Measurements from ENCODE around the gene ALOX15B. TPM values are rescaled to one million over a fixed set of nuclear protein-coding genes. Genes with fewer than 3 reads are reported as not detected.

The ALOX15B gene
- total RNA-seq, 2 experiments from 2014 or later: not detected

DNA sequence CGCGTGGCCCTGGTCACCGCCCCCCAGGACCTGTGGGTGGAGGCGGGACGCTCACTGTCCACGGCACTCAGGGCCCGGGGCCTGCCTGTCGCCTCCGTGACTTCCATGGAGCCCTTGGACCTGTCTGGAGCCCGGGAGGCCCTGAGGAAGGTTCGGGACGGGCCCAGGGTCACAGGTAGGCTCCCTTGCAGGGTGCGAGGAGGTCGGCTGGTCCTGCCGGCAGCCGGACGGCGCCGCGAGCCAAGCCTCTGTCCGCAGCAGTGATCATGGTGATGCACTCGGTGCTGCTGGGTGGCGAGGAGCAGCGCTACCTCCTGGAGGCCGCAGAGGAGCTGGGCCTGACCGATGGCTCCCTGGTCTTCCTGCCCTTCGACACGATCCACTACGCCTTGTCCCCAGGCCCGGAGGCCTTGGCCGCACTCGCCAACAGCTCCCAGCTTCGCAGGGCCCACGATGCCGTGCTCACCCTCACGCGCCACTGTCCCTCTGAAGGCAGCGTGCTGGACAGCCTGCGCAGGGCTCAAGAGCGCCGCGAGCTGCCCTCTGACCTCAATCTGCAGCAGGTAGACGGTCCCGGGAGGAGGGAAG is 35.2 kb upstream of the ALOX15B start:
- no peak overlapping the region for H3K27ac Mint-ChIP-seq
- peaks cover 19% of the 10 kb centered on the region for H3K27me3 Mint-ChIP-seq (ENCODE audit: low read depth)
- H3K36me3 Mint-ChIP-seq (ENCODE audit: low read depth): no peaks in the 10 kb centered on the region
- no peak for DNase-seq
- H3K9me3 Mint-ChIP-seq: no peaks in the 10 kb centered on the region
- CTCF ChIA-PET: interaction anchor here (1.7 kb wide), 1 partner anchor 14 kb away, joined by 7 read pairs; no protein-coding TSS in a partner anchor
- intact Hi-C loops (cut with micrococcal nuclease): no loop called here
- H3K4me1 Mint-ChIP-seq (ENCODE audit: low read depth): peaks cover 6% of the 10 kb centered on the region
- no peak overlapping the region for H3K4me3 Mint-ChIP-seq

DNA sequence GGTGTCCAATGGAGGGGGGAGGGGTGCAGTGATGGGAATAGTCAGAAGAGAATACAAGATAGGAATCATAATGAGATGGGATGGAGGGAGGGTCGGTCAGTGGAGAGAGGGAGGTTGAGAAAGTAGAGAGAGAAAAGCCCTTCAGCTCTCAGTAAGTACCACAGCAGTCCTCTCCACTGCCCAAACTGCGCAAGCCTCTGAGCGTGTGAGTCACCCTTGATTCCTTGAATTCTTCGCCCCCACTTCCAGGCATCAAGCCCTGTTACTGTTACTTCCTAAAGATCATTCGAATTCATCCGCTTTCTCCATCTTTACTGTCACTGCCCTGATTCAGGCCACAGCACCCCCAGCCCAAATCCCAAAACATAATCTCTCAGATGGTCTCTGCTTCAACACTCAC is 34.0 kb upstream of the ALOX15B start:
- CTCF ChIA-PET: interaction anchor here (1.7 kb wide), 1 partner anchor 12 kb away, joined by 7 read pairs; no protein-coding TSS in a partner anchor
- H3K27me3 Mint-ChIP-seq (ENCODE audit: low read depth): peaks cover 18% of the 10 kb centered on the region

DNA sequence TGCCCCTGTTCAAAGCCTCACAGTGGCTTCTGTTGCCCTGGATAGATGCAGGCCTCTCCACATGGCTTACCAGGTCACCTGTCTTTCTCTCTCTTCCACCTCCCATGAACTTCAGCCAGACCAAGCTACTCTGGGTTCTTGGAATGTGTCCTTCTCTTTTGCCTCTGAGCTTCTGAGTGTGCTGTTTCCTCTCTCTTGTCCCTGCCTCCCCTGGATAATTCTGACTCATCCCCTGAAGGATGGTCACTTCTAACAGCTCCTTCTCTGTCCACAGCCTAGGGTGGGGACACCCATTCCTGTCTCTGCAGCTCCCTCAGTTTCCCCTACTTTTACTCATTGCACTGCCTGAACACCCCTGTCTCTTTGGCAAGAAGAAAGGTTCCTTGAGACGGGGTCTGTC is 33.5 kb upstream of the ALOX15B start:
- H3K27ac Mint-ChIP-seq: no peak overlapping the region
- no peak overlapping the region for H3K4me3 Mint-ChIP-seq

More for the DNA sequence above, 34.0 kb upstream of the ALOX15B start:
- Mint-ChIP-seq H3K4me3 (no peak overlapping the region), H3K27ac (no peak overlapping the region), H3K4me1 (ENCODE audit: low read depth) (peaks cover 6% of the 10 kb centered on the region), H3K36me3 (ENCODE audit: low read depth) (no peaks in the 10 kb centered on the region), H3K9me3 (no peaks in the 10 kb centered on the region)
- intact Hi-C loops (cut with micrococcal nuclease): no loop called here
- no peak for DNase-seq

DNA sequence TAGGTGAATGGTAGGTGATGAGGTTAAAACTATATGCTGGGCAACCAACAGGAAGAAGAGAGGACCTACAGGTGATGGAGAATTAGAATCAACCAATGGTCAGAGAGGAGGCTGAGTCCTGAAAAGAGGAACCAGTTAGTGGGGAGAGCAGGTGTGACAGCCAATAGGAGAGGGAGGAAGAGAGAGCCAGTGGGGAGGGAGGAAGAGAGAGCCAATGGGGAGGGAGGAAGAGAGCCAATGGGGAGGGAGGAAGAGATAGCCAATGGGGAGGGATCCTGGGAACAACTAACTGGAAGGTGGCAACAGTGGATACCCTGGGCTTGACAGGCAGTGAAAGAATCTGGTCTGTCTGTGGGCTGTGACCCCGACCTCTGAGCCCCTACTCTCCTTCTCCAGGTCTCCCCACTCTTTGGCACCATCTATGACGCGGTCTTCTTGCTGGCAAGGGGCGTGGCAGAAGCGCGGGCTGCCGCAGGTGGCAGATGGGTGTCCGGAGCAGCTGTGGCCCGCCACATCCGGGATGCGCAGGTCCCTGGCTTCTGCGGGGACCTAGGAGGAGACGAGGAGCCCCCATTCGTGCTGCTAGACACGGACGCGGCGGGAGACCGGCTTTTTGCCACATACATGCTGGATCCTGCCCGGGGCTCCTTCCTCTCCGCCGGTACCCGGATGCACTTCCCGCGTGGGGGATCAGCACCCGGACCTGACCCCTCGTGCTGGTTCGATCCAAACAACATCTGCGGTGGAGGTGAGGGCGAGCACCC is 32.7 kb upstream of the ALOX15B start:
- H3K4me3 Mint-ChIP-seq: no peak overlapping the region
- H3K27ac Mint-ChIP-seq: no peak overlapping the region
- no peak for DNase-seq
- H3K9me3 Mint-ChIP-seq: no peaks in the 10 kb centered on the region
- H3K27me3 Mint-ChIP-seq (ENCODE audit: low read depth): peaks cover 13% of the 10 kb centered on the region
- no peaks in the 10 kb centered on the region for H3K36me3 Mint-ChIP-seq (ENCODE audit: low read depth)
- H3K4me1 Mint-ChIP-seq (ENCODE audit: low read depth): peaks cover 6% of the 10 kb centered on the region
- intact Hi-C loops (cut with micrococcal nuclease): no loop called here
- CTCF ChIA-PET: no interaction called here

More for the DNA sequence above, 33.5 kb upstream of the ALOX15B start:
- CTCF ChIA-PET: interaction anchor here (1.7 kb wide), 1 partner anchor 12 kb away, joined by 7 read pairs; no protein-coding TSS in a partner anchor
- H3K4me1 Mint-ChIP-seq (ENCODE audit: low read depth): peaks cover 6% of the 10 kb centered on the region
- H3K27me3 Mint-ChIP-seq (ENCODE audit: low read depth): peaks cover 18% of the 10 kb centered on the region
- no peaks in the 10 kb centered on the region for H3K9me3 Mint-ChIP-seq
- intact Hi-C loops (cut with micrococcal nuclease): no loop called here
- no peaks in the 10 kb centered on the region for H3K36me3 Mint-ChIP-seq (ENCODE audit: low read depth)
- no peak for DNase-seq

DNA sequence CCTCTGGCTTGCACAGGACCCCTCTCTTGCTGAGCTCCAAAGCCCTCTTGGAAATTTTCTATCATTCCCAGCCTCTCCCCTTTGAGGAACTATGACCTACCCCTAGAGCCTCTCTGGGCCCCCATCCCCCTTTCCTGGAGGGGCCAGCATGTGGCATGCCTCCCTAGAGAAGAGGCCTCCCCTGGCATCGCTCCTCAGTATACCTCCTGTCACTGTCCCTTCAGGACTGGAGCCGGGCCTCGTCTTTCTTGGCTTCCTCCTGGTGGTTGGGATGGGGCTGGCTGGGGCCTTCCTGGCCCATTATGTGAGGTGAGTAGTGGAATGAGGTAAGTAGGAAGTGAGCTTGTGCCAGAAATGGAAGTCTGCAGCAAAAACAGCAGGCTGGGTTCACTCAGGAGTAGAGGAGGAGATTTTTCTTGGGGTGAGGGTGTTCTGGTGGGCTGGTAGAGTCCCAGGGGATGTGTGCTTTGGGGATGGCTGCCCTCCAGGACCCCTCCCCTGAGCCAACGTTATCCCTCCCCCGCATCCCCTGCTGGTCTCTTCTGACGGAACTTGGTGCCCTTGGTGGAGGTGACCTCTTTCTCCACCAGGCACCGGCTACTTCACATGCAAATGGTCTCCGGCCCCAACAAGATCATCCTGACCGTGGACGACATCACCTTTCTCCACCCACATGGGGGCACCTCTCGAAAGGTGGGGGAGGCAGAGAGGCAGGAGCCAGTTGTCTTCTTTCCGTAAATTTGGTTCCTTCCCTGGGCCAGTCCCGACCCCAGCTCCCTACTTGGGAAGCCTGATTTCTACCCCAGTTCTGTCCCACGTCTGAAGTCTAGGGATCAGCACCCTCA is 31.8 kb upstream of the ALOX15B start:
- Mint-ChIP-seq H3K4me1 (ENCODE audit: low read depth) (peaks cover 3% of the 10 kb centered on the region), H3K27ac (no peak overlapping the region), H3K9me3 (no peaks in the 10 kb centered on the region), H3K4me3 (no peak overlapping the region), H3K36me3 (ENCODE audit: low read depth) (no peaks in the 10 kb centered on the region), H3K27me3 (ENCODE audit: low read depth) (peaks cover 8% of the 10 kb centered on the region)
- no peak for DNase-seq
- CTCF ChIA-PET: no interaction called here
- intact Hi-C loops (cut with micrococcal nuclease): no loop called here

DNA sequence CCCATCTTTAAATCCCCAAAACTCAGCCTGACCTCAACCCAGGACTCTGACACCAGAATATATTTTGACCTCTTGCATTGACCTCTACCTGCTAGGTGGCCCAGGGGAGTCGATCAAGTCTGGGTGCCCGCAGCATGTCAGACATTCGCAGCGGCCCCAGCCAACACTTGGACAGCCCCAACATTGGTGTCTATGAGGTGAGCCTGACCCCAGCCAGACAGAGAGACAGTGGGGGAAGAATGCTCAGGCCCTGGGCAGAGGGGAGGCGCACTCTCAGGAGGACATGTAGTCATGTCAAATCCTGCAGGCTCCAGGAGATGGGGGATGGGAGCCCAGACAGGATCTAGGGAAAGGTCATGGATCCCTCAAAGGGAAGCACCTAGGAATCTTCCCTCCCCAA is 31.0 kb upstream of the ALOX15B start:
- Mint-ChIP-seq H3K4me3 (no peak overlapping the region), H3K27me3 (ENCODE audit: low read depth) (peaks cover 5% of the 10 kb centered on the region), H3K4me1 (ENCODE audit: low read depth) (no peaks in the 10 kb centered on the region), H3K36me3 (ENCODE audit: low read depth) (no peaks in the 10 kb centered on the region), H3K27ac (no peak overlapping the region), H3K9me3 (no peaks in the 10 kb centered on the region)
- intact Hi-C loops (cut with micrococcal nuclease): no loop called here
- CTCF ChIA-PET: interaction anchor here (1.4 kb wide), 1 partner anchor 17 kb away, joined by 3 read pairs; no protein-coding TSS in a partner anchor
- no peak for DNase-seq

DNA sequence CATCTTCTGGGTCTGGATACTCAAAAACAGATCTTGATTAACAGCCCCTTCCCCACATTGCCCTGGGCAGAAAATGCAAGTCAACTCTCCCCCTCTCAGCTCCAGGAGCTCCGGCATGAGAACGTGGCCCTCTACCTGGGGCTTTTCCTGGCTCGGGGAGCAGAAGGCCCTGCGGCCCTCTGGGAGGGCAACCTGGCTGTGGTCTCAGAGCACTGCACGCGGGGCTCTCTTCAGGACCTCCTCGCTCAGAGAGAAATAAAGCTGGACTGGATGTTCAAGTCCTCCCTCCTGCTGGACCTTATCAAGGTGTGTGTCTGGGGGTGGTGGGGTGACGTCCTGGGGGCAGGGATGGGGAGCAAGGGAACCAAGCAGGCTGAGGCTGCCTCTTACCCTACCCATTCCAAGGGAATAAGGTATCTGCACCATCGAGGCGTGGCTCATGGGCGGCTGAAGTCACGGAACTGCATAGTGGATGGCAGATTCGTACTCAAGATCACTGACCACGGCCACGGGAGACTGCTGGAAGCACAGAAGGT is 26.7 kb upstream of the ALOX15B start:
- H3K36me3 Mint-ChIP-seq (ENCODE audit: low read depth): no peaks in the 10 kb centered on the region
- H3K27ac Mint-ChIP-seq: no peak overlapping the region
- no peaks in the 10 kb centered on the region for H3K27me3 Mint-ChIP-seq (ENCODE audit: low read depth)
- peaks cover 4% of the 10 kb centered on the region for H3K4me1 Mint-ChIP-seq (ENCODE audit: low read depth)
- CTCF ChIA-PET: no interaction called here
- H3K9me3 Mint-ChIP-seq: no peaks in the 10 kb centered on the region
- no peak overlapping the region for H3K4me3 Mint-ChIP-seq
- intact Hi-C loops (cut with micrococcal nuclease): no loop called here
- DNase-seq: no peak

DNA sequence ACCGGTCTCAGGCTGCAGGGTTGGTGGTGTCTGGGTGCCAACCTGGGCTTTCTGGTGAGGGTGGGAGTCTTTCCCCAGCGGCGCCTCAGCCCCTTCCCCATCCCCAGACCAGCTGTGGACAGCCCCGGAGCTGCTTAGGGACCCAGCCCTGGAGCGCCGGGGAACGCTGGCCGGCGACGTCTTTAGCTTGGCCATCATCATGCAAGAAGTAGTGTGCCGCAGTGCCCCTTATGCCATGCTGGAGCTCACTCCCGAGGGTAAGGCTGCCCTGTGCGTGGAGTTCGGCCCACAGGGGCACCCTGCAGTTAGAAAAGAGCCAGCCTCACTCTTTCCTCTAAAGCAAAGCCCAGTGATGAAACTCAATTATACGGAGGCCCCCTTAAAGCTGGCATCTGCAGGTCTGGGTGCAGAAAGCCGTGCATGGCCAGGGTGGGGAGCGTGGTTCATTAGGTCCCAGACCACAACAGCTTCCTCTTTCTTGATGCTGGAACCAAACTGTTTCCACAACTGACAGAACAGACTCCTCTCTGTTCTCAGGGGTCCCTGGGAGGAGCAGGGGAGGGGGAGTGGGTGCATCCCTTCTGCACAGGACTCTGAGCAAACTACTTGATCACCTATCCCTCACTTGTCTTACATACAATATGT is 25.7 kb upstream of the ALOX15B start:
- Mint-ChIP-seq H3K27ac (no peak overlapping the region), H3K9me3 (no peaks in the 10 kb centered on the region), H3K4me1 (ENCODE audit: low read depth) (peaks cover 4% of the 10 kb centered on the region), H3K4me3 (no peak overlapping the region), H3K27me3 (ENCODE audit: low read depth) (peaks cover 2% of the 10 kb centered on the region), H3K36me3 (ENCODE audit: low read depth) (no peaks in the 10 kb centered on the region)
- DNase-seq: no peak
- intact Hi-C loops (cut with micrococcal nuclease): no loop called here
- CTCF ChIA-PET: no interaction called here

DNA sequence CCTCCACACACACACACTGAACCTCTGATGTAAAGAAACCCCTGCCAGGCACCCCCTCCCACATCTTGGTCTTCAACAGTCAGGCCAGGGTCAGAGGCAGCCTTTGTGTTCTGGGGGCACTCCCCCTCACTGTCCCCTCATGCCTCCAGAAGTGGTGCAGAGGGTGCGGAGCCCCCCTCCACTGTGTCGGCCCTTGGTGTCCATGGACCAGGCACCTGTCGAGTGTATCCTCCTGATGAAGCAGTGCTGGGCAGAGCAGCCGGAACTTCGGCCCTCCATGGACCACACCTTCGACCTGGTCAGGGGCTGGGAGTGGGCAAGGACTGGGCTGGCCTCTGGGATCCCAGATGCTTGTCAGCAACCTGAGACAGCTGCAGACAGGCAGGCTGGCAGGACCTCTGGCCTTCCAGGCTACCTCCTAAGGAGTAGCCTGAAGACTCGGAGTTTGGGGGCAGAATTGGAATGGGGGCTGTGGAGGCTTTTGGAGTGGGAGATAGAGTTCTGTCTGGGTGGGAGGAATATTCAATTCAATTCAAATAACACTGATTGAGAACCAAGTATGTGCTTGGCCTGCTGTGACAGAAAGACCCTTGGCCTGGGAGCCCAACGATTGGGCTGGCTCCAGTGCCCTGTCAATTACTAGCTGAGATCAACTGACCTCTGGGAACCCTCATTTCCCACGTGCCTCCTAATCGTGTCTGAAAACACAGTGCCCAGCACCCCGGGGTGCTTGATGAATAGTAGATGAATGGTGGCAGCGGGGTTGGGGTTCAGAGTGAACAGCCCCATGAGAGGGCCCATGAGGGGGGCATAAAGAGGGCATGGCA is 24.9 kb upstream of the ALOX15B start:
- Mint-ChIP-seq H3K27me3 (ENCODE audit: low read depth) (peaks cover 2% of the 10 kb centered on the region), H3K27ac (no peak overlapping the region), H3K4me3 (no peak overlapping the region), H3K4me1 (ENCODE audit: low read depth) (peaks cover 4% of the 10 kb centered on the region), H3K36me3 (ENCODE audit: low read depth) (no peaks in the 10 kb centered on the region), H3K9me3 (no peaks in the 10 kb centered on the region)
- CTCF ChIA-PET: interaction anchor here (0.6 kb wide), 1 partner anchor 48 kb away, joined by 3 read pairs; no protein-coding TSS in a partner anchor
- intact Hi-C loops (cut with micrococcal nuclease): no loop called here
- no peak for DNase-seq

DNA sequence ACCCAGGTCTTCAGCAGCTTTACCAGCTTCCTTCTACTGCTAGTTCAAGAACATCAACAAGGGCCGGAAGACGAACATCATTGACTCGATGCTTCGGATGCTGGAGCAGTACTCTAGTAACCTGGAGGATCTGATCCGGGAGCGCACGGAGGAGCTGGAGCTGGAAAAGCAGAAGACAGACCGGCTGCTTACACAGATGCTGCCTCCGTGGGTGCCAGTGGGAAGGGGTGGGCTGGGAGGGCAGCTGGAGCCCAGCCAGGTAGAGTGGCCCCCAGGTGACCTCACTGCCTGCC is 24.4 kb upstream of the ALOX15B start:
- CTCF ChIA-PET: no interaction called here
- Mint-ChIP-seq H3K4me3 (no peak overlapping the region), H3K27me3 (ENCODE audit: low read depth) (peaks cover 2% of the 10 kb centered on the region), H3K4me1 (ENCODE audit: low read depth) (peaks cover 4% of the 10 kb centered on the region), H3K9me3 (no peaks in the 10 kb centered on the region), H3K27ac (no peak overlapping the region), H3K36me3 (ENCODE audit: low read depth) (no peaks in the 10 kb centered on the region)
- intact Hi-C loops (cut with micrococcal nuclease): no loop called here
- no peak for DNase-seq

DNA sequence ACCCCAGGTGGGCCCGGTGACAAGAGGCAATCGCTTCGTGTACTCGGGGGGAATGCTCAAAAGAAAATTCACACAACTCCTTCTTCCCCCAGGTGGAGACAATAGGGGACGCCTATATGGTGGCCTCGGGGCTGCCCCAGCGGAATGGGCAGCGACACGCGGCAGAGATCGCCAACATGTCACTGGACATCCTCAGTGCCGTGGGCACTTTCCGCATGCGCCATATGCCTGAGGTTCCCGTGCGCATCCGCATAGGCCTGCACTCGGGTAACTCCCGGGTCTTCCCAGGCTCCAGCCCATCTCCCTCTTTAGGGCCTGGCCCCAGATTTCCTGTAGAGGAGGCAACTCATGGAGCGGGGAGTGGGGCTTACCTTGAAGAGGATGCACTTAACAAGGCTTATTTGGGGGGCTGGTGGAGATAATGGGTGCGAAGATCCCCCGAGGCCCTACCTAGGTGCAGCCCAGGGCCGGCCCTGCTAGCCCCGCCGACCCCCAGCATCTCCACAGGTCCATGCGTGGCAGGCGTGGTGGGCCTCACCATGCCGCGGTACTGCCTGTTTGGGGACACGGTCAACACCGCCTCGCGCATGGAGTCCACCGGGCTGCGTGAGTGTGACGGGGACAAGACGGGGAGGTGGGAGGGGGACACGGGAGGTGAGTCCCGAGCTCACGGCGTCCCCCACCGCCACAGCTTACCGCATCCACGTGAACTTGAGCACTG is 23.5 kb upstream of the ALOX15B start:
- no peak overlapping the region for H3K4me3 Mint-ChIP-seq
- intact Hi-C loops (cut with micrococcal nuclease): no loop called here
- H3K27me3 Mint-ChIP-seq (ENCODE audit: low read depth): peaks cover 6% of the 10 kb centered on the region
- CTCF ChIA-PET: interaction anchor here (1.0 to 4.2 kb wide), 5 partner anchors 25 to 63 kb away, joined by 3 to 29 read pairs (median 4); no protein-coding TSS in a partner anchor
- no peak for DNase-seq
- H3K4me1 Mint-ChIP-seq (ENCODE audit: low read depth): peaks cover 4% of the 10 kb centered on the region
- no peaks in the 10 kb centered on the region for H3K9me3 Mint-ChIP-seq
- no peak overlapping the region for H3K27ac Mint-ChIP-seq
- H3K36me3 Mint-ChIP-seq (ENCODE audit: low read depth): no peaks in the 10 kb centered on the region

Data from activated naive CD4-positive, alpha-beta T cell treated with anti-CD3 and anti-CD28 coated beads for 36 hours (primary cell).